ENCODE data around the gene MAPK13.

- TF ChIP-seq EZH2 (IDR thresholded peaks at IDR 0.05; ENCODE audit: borderline replicate concordance, low read depth, low read length, poor library complexity, severe bottlenecking), result no peak
- no peak for TF ChIP-seq CTCF (conservative IDR thresholded peaks at IDR 0.05; ENCODE audit: low read depth, low read length)
Measured at GRCh38 chr6:36136551-36136950, 6.2 kb downstream of the MAPK13 start.
